ENCODE data around the gene THUMPD3.

GRCh38 chr3:9408061-9408460 is 45.2 kb downstream of the THUMPD3 start:
- TF ChIP-seq, protein P1, sequence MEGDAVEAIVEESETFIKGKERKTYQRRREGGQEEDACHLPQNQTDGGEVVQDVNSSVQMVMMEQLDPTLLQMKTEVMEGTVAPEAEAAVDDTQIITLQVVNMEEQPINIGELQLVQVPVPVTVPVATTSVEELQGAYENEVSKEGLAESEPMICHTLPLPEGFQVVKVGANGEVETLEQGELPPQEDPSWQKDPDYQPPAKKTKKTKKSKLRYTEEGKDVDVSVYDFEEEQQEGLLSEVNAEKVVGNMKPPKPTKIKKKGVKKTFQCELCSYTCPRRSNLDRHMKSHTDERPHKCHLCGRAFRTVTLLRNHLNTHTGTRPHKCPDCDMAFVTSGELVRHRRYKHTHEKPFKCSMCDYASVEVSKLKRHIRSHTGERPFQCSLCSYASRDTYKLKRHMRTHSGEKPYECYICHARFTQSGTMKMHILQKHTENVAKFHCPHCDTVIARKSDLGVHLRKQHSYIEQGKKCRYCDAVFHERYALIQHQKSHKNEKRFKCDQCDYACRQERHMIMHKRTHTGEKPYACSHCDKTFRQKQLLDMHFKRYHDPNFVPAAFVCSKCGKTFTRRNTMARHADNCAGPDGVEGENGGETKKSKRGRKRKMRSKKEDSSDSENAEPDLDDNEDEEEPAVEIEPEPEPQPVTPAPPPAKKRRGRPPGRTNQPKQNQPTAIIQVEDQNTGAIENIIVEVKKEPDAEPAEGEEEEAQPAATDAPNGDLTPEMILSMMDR (IDR thresholded peaks at IDR 0.05 in 2 of 3, conservative IDR thresholded peaks at IDR 0.05 in 1 of 3; ENCODE audit: insufficient read depth in 2 of 3, low read depth in 1 of 3, low read length in 3 of 3), result no peak
- TF ChIP-seq MYBL2 (IDR thresholded peaks at IDR 0.05; ENCODE audit: low read depth) (no peak), MYBL2 (CRISPR knock-in tag; IDR thresholded peaks at IDR 0.05; ENCODE audit: borderline replicate concordance) (no peak), ATF3 (IDR thresholded peaks at IDR 0.05) (no peak), ATF3 (CRISPR knock-in tag; conservative IDR thresholded peaks at IDR 0.05) (no peak), SETDB1 (IDR thresholded peaks at IDR 0.05; ENCODE audit: low read length) (no peak), CHD2 (IDR thresholded peaks at IDR 0.05; ENCODE audit: low read depth, low read length) (no peak), BHLHE40 (IDR thresholded peaks at IDR 0.05; ENCODE audit: low read length) (no peak), ZBTB11 (CRISPR knock-in tag; IDR thresholded peaks at IDR 0.05) (no peak), MNT (conservative IDR thresholded peaks at IDR 0.05) (no peak)
